T-helper 2 cell (primary cell): ENCODE measurements around the gene TF.
A peak's percentile ranks its signal among the peaks of the same experiment; 100 is the strongest.
"Not testable (repeated sequence)": the region's sequence is repeated elsewhere in the genome, so short reads cannot be mapped to it uniquely, and the experiment has no call there.

ENCODE experiments used
- DNase-seq, 5 experiments: peaks; one replicate each; pipeline versions ENCODE4 v3.0.0 to v3.0.0-alpha.2; 2012 to 2022

Gene TF

GRCh38 chr3:133767607-133768006 is 21.4 kb downstream of the TF start:
- DNase-seq: no peak

- DNase-seq: no peak
Measured at GRCh38 chr3:133769536-133769935, 23.3 kb downstream of the TF start.

- DNase-seq: no peak
Measured at GRCh38 chr3:133773732-133774131, 27.5 kb downstream of the TF start.

GRCh38 chr3:133775309-133775708 is 29.1 kb downstream of the TF start:
- no peak for DNase-seq

- no peak for DNase-seq
Measured at GRCh38 chr3:133775835-133776234, 29.6 kb downstream of the TF start.

GRCh38 chr3:133776794-133777438 is 30.7 kb downstream of the TF start:
- no peak for DNase-seq

GRCh38 chr3:133777807-133778568 is 31.8 kb downstream of the TF start:
- no peak for DNase-seq

- no peak for DNase-seq
Measured at GRCh38 chr3:133779626-133780203, 33.5 kb downstream of the TF start.

GRCh38 chr3:133780756-133781155 is 34.6 kb downstream of the TF start:
- not testable (repeated sequence) for DNase-seq

- no peak for DNase-seq
Measured at GRCh38 chr3:133781570-133781969, 35.4 kb downstream of the TF start.

- no peak for DNase-seq
Measured at GRCh38 chr3:133782454-133782853, 36.3 kb downstream of the TF start.

- DNase-seq: no peak
Measured at GRCh38 chr3:133783762-133784161, 37.6 kb downstream of the TF start.

GRCh38 chr3:133788024-133788423 is 41.8 kb downstream of the TF start:
- DNase-seq: no peak

- DNase-seq: no peak
Measured at GRCh38 chr3:133792171-133792763, 46.1 kb downstream of the TF start.

GRCh38 chr3:133797396-133798105 is 51.4 kb downstream of the TF start:
- DNase-seq: no peak

GRCh38 chr3:133799794-133800585 is 53.8 kb downstream of the TF start:
- DNase-seq: no peak

- no peak for DNase-seq
Measured at GRCh38 chr3:133803469-133803868, 57.3 kb downstream of the TF start.

- no peak for DNase-seq
Measured at GRCh38 chr3:133804896-133805295, 58.7 kb downstream of the TF start.

GRCh38 chr3:133805384-133805701 is 59.1 kb downstream of the TF start:
- no peak for DNase-seq

- peak; percentile 90 to 97 (median 95) for DNase-seq
Measured at GRCh38 chr3:133805702-133806475, 59.7 kb downstream of the TF start, which contains the start of gene SRPRB. Gene SRPRB (plus strand): TSS chr3:133805815. CDS start chr3:133805849, 34 bp downstream.

GRCh38 chr3:133812872-133813271 is 66.7 kb downstream of the TF start:
- DNase-seq: no peak
